Progenitor cell of endocrine pancreas (in vitro differentiated cells): ENCODE measurements around the gene WWC1. TPM values are rescaled to one million over a fixed set of nuclear protein-coding genes. Genes with fewer than 3 reads are reported as not detected.

Experiments used
- DNase-seq: peaks from one replicate; pipeline ENCODE4 v3.0.0; 2021; ENCODE audit warnings: low spot score; ENCODE audit not compliant: unreplicated experiment
- H3K27ac Mint-ChIP-seq: 2 replicates; pipeline ENCODE4 v1.8.0; 2021; ENCODE audit warnings: mild to moderate bottlenecking, moderate library complexity, mixed read lengths
- H3K27me3 Mint-ChIP-seq: 2 replicates; pipeline ENCODE4 v1.8.0; 2021; ENCODE audit warnings: mixed read lengths
- H3K36me3 Mint-ChIP-seq: 2 replicates; pipeline ENCODE4 v1.8.0; 2022; ENCODE audit warnings: mixed read lengths; ENCODE audit not compliant: insufficient read depth
- H3K4me1 Mint-ChIP-seq: 2 replicates; pipeline ENCODE4 v1.8.0; 2021; ENCODE audit warnings: low read depth, mixed read lengths
- H3K4me3 Mint-ChIP-seq: 2 replicates; pipeline ENCODE4 v1.8.0; 2021; ENCODE audit warnings: low read depth, mild to moderate bottlenecking, moderate library complexity, mixed read lengths
- H3K9me3 Mint-ChIP-seq: 2 replicates; pipeline ENCODE4 v1.8.0; 2021; ENCODE audit warnings: low read depth, mixed read lengths
- CTCF ChIP-seq: fragments of 200-600 bp; sonication (generic); IDR thresholded peaks from one replicate; pipeline ENCODE4 v1.5.0; 2021; ENCODE audit warnings: antibody characterized with exemption, mild to moderate bottlenecking; ENCODE audit not compliant: unreplicated experiment
- total RNA-seq: library from RNA; stranded (reverse); gene quantifications from 2 replicates; pipeline ENCODE4 v1.2.1, GENCODE V29; 2021

The WWC1 gene
- total RNA-seq, 1 donor from 2014 or later: 62.3 TPM

GRCh38 chr5:168481330-168481788, 189.9 kb downstream of the WWC1 start:
- H3K4me1 Mint-ChIP-seq: peaks cover 1% of the 10 kb centered on the region
- no peak for TF ChIP-seq CTCF
- no peaks in the 10 kb centered on the region for H3K36me3 Mint-ChIP-seq
- no peak for DNase-seq
- H3K9me3 Mint-ChIP-seq: no peaks in the 10 kb centered on the region
- H3K27ac Mint-ChIP-seq: no peak overlapping the region
- no peaks in the 10 kb centered on the region for H3K27me3 Mint-ChIP-seq
- H3K4me3 Mint-ChIP-seq: no peak overlapping the region

- H3K27me3 Mint-ChIP-seq: no peaks in the 10 kb centered on the region
- DNase-seq: no peak
- no peak overlapping the region for H3K4me3 Mint-ChIP-seq
- H3K9me3 Mint-ChIP-seq: no peaks in the 10 kb centered on the region
- TF ChIP-seq CTCF: no peak
- peaks cover 6% of the 10 kb centered on the region for H3K4me1 Mint-ChIP-seq
- no peaks in the 10 kb centered on the region for H3K36me3 Mint-ChIP-seq
- peak overlapping the region; percentile 11 for H3K27ac Mint-ChIP-seq
Observed at GRCh38 chr5:168482361-168482760, 190.9 kb downstream of the WWC1 start.

GRCh38 chr5:168486136-168486879, 194.9 kb downstream of the WWC1 start, which contains the start of gene RARS1:
Gene RARS1 (plus strand): TSS chr5:168486471. CDS start chr5:168486499, 28 bp downstream.
- peak; percentile 86 for DNase-seq
- TF ChIP-seq CTCF: peak; percentile 92
- peaks cover 11% of the 10 kb centered on the region for H3K36me3 Mint-ChIP-seq
- no peaks in the 10 kb centered on the region for H3K27me3 Mint-ChIP-seq
- peak within 1 kb of the TSS; percentile 96 for H3K4me3 Mint-ChIP-seq
- peak within 1 kb of the TSS; percentile 96 for H3K27ac Mint-ChIP-seq
- H3K4me1 Mint-ChIP-seq: peaks cover 8% of the 10 kb centered on the region
- no peaks in the 10 kb centered on the region for H3K9me3 Mint-ChIP-seq

GRCh38 chr5:168489059-168489458, 197.6 kb downstream of the WWC1 start:
- H3K4me1 Mint-ChIP-seq: peaks cover 8% of the 10 kb centered on the region
- no peaks in the 10 kb centered on the region for H3K27me3 Mint-ChIP-seq
- DNase-seq: no peak
- TF ChIP-seq CTCF: no peak
- no peak overlapping the region for H3K27ac Mint-ChIP-seq
- peaks cover 20% of the 10 kb centered on the region for H3K36me3 Mint-ChIP-seq
- no peak overlapping the region for H3K4me3 Mint-ChIP-seq
- H3K9me3 Mint-ChIP-seq: no peaks in the 10 kb centered on the region

- H3K36me3 Mint-ChIP-seq: peaks cover 33% of the 10 kb centered on the region
- H3K4me1 Mint-ChIP-seq: no peaks in the 10 kb centered on the region
- H3K9me3 Mint-ChIP-seq: no peaks in the 10 kb centered on the region
- no peak overlapping the region for H3K4me3 Mint-ChIP-seq
- H3K27me3 Mint-ChIP-seq: no peaks in the 10 kb centered on the region
- no peak overlapping the region for H3K27ac Mint-ChIP-seq
- TF ChIP-seq CTCF: no peak
- no peak for DNase-seq
Observed at GRCh38 chr5:168494057-168494555, 202.7 kb downstream of the WWC1 start.
